Dedifferentiated amniotic fluid mesenchymal stem cell (primary cell): ENCODE data around the gene ANO7.

Experiments
- DNase-seq: peaks from one replicate; pipeline ENCODE4 v3.0.0-alpha.2; 2016; ENCODE audit errors: extremely low spot score

Gene ANO7

GRCh38 chr2:241188361-241189092, at the start of gene ANO7:
Gene ANO7 (plus strand): TSS chr2:241188677. CDS start chr2:241190064, 1,387 bp downstream.
- DNase-seq = no peak

DNA sequence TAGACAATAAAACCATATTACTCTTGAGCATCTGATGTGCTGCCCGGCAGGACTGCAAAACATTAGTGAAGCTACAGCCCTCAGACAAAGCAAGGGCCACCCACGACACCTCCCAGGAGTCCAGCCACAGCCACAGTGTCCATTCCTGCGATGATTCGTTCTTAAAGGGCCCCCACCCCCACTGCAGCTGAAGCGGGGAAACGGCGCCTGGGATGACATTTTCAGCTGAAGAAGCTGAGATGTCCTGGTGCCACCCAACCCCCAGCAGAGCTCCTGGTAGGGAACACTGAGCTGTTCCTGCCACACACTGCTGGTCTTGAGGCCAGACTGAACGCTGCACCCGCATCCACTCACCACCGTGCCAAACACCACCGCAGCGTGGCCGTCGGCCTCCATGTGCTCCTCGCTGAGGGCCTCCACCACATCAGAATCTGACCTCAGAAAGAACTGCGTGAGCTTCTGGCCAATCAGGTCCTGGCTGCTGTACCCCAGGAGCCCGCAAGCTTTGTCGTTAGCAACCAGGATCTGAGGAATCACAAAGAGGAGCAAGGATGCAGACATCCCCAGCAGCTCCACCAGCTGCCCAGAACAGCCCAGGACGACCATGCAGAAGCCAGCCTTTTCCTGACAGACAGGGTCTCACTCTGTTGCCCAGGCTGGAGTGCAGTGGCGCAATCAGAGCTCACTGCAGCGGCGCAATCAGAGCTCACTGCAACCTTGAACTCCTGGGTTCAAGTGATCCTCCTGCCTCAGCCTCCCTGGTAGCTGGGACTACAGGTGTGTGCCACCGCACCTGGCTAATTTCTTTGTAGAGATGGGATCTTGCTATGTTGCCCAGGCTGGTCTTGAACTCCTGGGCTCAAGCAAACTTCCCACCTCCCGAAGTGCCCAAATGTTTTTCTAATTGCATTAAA, 48.7 kb upstream of the ANO7 start:
- no peak for DNase-seq

DNA sequence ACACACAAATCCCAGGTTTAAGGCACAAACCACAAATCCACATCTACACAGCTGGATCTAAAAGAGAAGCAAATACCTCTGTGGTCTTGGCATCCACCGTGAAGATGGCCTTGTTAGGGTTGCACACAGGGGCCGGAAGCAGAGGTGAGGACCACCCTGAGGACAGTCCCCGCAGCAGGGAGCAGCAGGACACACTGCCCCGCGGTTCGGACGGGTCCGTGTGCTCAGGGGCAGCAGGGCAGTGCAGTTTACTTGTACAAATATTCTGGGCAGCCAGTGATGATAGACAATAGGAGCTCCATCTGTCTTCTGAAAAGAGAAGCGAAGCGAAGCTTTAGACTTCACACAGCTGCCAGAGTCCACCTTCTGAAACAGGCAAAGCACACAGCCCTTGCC, 48.0 kb upstream of the ANO7 start:
- DNase-seq = no peak

GRCh38 chr2:241141214-241141770, 47.2 kb upstream of the ANO7 start:
- DNase-seq = no peak

- DNase-seq = no peak
These were observed 46.4 kb upstream of the ANO7 start for GRCh38 chr2:241142063-241142462.

- no peak for DNase-seq
These were observed 45.9 kb upstream of the ANO7 start for GRCh38 chr2:241142593-241142992.

DNA sequence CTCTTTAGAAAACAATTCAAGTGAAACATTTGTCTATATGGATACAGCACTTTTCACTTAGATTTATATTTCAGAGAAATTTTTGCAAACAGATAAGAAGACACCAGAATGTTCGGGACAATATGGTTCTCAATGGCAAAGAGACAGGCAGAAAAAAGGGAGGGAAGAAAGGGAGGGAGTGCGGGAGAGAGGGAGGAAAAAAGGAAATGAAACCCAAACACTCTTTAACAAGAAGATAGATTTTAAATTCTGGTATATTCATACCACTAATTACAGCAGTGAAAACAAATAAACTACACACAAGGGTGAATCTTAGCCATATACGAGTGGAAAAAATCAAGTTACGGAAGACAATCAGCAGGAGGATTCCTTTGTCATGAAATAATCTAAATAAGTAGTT, 42.2 kb upstream of the ANO7 start:
- no peak for DNase-seq

- DNase-seq = no peak
These were observed 41.1 kb upstream of the ANO7 start for GRCh38 chr2:241147336-241147735.

GRCh38 chr2:241148239-241148638, 40.2 kb upstream of the ANO7 start:
- no peak for DNase-seq

DNA sequence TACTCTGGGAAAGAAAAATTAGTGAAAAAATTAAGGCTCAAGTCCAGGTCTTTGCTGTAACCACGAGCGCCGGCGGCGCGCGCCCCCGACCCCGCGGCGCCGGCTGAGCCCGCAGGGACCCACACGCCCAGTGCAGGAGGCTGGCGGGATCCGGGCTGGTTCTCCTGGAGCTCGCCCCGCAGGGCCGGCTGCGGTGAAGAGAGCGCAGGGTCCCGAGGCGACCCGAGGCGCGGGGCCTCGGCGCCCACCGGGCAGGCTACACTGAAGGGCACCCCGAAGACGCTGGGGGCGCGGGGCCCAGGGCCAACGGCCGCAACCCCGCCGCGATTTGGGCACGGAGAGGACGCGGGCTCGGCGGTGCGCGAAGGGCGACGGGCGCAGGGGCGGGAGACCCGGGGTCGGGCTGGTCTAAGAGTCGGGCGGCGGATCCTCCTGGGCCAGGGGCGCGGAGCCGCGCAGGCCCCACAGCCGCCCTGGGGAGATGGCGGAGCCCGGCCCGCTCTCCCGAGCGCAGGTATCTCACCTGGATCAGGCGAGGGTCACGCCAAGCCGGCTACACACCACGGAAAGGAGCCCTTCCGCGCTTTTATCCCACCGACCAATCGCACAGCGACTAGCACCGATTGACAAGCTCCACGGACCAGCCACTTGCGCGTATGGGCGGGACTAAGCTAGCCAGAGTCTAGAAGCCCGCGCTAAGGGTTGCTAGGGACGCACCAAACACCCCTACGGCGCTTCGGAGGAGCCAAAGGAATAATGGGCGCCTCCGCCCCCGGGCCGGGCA, 39.4 kb upstream of the ANO7 start, which contains the start of gene PASK:
Gene PASK (minus strand): TSS at position 582 of the 784 bp plus-strand sequence. CDS start 6,440 bp downstream, outside the sequence.
- DNase-seq = peak; percentile 95

DNA sequence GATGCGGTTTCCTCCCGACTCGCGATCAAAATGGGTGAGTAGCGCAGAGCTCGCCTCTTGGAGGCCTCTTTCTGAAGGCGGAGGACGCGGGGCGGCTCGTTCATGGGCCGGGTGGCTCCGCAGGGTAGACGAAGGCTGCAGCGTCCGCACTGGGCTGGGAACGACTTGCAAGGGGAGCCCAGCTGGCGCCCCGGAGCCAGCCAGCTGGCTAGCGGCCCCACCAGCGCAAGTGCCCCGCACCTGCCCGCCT, 38.9 kb upstream of the ANO7 start:
- DNase-seq = no peak

- peak; percentile 94 for DNase-seq
These were observed 38.4 kb upstream of the ANO7 start, which contains the start of gene PPP1R7 for GRCh38 chr2:241149925-241150659. Gene PPP1R7 (plus strand): TSS chr2:241150467. CDS start chr2:241150496, 29 bp downstream.

DNA sequence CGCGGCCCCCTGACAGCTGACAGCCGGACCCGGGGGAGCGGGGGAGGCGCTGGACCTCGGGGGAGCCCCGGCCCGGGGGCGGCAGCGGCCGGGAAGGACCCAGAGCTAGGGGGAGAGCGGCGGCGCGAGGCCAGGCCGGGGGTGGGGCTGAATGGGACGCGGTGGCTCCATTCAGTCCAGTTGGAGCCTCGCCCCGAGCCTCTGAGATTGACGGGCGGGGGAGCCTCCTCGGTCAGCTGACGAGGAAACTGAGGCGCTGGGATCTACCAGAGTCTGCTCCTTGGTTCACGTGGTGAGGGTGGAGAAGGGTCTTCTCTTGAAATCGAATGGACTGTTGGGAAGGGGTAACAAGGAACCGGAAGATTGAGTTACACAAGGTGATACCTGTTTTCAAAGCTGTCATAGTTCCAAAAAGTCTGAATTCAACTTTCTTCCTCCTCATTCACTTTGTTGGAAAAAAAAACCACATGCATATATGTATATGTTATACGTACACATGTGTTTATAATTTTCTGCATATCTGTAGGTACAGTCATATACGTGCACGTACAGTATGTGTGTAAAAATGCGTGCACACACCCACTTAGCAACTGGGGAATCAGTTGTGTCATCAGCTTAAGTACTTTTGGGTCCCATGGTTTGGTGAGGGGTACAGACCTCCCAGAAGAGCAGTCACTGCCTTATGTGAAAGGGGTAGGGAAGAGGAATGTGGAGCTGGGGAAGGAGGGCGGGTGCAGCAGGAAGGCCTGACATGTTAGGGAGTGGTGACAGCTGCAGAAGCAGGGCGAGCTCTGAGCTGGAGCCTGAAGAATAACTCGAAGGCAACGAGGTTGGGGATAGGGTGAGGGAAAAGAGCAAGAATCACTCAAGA, 37.6 kb upstream of the ANO7 start:
- DNase-seq = no peak

DNA sequence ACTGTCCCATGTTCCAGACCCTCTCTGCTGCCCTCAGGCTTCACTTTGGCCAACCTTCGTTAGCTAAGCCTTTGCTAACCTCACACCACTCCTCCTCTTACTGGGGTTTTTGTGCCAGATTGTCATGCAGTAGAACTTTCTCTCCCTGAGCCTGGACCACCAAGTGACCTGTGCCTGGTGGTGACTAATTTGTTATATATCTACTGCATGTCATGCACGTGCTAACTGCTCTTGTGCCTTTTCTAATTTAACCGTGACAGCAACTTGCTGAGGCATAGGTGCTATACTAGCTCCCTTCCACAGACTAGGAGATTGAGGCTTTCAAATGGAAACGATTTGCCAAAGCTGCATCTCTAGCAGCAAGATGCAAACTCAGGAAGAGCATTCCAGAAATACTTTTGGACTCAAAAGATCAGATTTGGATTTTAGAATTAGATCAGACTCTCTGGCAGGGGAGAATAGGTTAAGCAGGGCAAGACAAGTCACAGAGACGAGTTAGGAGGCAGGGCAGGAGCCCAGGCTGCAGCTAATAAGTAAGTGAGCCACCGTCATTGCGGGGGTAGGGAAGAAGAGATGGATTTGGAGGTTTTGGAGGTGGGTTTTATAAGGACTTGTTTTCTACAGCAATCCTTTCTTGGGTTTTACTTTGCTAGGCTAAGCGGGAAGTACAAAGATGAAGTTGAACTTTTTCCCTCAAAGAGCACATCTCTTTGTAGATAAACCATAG, 36.4 kb upstream of the ANO7 start:
- no peak for DNase-seq

DNA sequence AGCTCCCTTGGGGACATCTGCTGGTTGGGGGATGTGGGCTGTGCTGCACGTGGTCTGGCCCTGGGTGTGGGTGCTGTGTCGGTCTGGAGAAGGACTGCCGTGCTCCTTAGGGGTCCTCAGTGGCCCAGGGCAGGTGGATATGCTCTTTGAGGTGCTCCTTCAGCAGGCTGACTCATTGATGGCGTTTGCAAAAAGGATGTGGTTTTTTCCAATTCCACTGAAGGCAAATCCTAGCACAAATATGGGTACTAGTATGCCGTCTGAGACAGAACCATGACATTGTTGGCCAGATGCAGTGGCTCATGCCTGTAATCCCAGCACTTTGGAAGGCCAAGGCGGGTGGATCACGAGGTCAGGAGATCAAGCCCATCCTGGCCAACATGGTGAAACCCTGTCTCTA, 34.9 kb upstream of the ANO7 start:
- DNase-seq = no peak

DNA sequence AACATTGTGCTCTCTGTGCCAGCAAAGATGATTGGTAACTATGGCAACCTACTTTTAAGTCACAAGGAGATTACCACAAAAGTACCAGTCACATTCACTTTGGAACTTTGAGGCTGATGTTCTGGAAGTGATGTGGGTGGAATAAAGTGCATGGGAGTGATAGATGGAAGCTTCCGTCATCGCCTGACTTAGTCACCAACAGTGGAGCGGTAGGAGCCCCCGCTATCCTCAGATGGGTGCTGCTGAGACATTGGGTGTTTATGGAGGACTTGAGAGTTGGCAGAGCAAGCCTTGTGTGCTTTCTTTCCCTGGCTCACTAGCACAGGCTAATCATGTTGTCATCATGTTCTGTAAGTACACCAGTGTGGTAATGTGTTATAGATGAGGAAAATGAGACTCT, 33.6 kb upstream of the ANO7 start:
- no peak for DNase-seq

GRCh38 chr2:241155936-241156335, 32.5 kb upstream of the ANO7 start:
- DNase-seq = no peak

DNA sequence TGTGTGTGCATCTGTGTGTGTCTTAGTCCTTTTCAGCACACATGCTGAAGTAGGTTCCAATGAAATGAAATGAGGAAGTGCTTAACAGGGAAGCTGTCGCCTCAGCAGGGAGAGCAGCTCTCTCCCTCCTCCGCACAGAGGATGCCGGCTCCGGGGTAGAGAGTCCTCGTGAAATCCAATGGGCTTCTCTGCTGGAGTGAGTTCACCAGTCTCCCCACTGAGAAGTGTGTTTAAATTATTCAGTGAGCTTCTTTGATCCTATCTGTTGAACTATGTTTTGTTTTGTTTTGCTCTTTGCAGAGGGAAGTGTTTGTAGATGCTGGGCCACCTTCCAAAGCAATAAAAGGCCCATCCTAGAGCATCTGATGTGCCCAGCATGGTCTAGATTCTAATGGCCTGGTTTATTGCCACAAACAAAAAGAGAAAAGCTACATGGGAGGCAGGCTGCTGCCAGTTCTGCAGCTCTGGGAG, 31.5 kb upstream of the ANO7 start:
- no peak for DNase-seq

GRCh38 chr2:241157841-241158545, 30.5 kb upstream of the ANO7 start:
- no peak for DNase-seq
